T-helper 2 cell treated with Interferon-gamma antibody and Interleukin-4, amounts not matched to agents 100 ng/mL and 5 ng/mL, for 36 hours (primary cell): ENCODE measurements around the gene HAND1. TPM values are rescaled to one million over a fixed set of nuclear protein-coding genes. Genes with fewer than 3 reads are reported as not detected.

Experiments
- intact Hi-C: fragments of 100-400 bp; cut with micrococcal nuclease; formaldehyde crosslinking; loops from one replicate; pipeline ENCODE4 v1.15.1; 2023
- total RNA-seq: library from RNA; stranded (reverse); gene quantifications from 2 replicates; pipeline ENCODE4 v1.2.3, GENCODE V29; 2022

Gene HAND1
- total RNA-seq, 1 donor from 2014 or later, result not detected

GRCh38 chr5:154506049-154506715 is 28.2 kb upstream of the HAND1 start:
- intact Hi-C loops, result no loop called here

- intact Hi-C loops, result no loop called here
These were observed 27.5 kb upstream of the HAND1 start for GRCh38 chr5:154505567-154505966.

- intact Hi-C loops, result no loop called here
These were observed 25.6 kb upstream of the HAND1 start for GRCh38 chr5:154503698-154504039.

GRCh38 chr5:154502180-154502579 is 24.2 kb upstream of the HAND1 start:
- intact Hi-C loops, result no loop called here

GRCh38 chr5:154501566-154501965 is 23.5 kb upstream of the HAND1 start:
- intact Hi-C loops, result no loop called here

- intact Hi-C loops, result no loop called here
These were observed 21.0 kb upstream of the HAND1 start for GRCh38 chr5:154498994-154499393.

GRCh38 chr5:154498591-154498990 is 20.6 kb upstream of the HAND1 start:
- intact Hi-C loops, result no loop called here

- intact Hi-C loops, result no loop called here
These were observed 16.0 kb upstream of the HAND1 start for GRCh38 chr5:154494036-154494435.

- intact Hi-C loops, result no loop called here
These were observed 15.2 kb upstream of the HAND1 start for GRCh38 chr5:154493274-154493673.

- intact Hi-C loops, result no loop called here
These were observed 13.9 kb upstream of the HAND1 start for GRCh38 chr5:154491941-154492340.

- intact Hi-C loops, result loop anchor here (5.0 kb wide), 1 partner anchor 125 kb away; no protein-coding TSS in a partner anchor
These were observed 9.5 kb upstream of the HAND1 start for GRCh38 chr5:154487541-154487940.

GRCh38 chr5:154486427-154486866 is 8.4 kb upstream of the HAND1 start:
- intact Hi-C loops, result loop anchor here (5.0 kb wide), 1 partner anchor 126 kb away; no protein-coding TSS in a partner anchor

- intact Hi-C loops, result loop anchor here (2.0 to 5.0 kb wide), 2 partner anchors 15 to 126 kb away; no protein-coding TSS in a partner anchor
These were observed 7.9 kb upstream of the HAND1 start for GRCh38 chr5:154485850-154486426.

- intact Hi-C loops, result loop anchor here (2.0 to 5.0 kb wide), 2 partner anchors 14 to 127 kb away; no protein-coding TSS in a partner anchor
These were observed 7.1 kb upstream of the HAND1 start for GRCh38 chr5:154485096-154485491.

GRCh38 chr5:154484393-154485095 is 6.5 kb upstream of the HAND1 start:
- intact Hi-C loops, result loop anchor here (1.0 to 5.0 kb wide), 3 partner anchors 8 to 128 kb away; no protein-coding TSS in a partner anchor

GRCh38 chr5:154483654-154484392 is 5.8 kb upstream of the HAND1 start:
- intact Hi-C loops, result loop anchor here (1.0 to 2.0 kb wide), 2 partner anchors 8 to 13 kb away; no protein-coding TSS in a partner anchor

- intact Hi-C loops, result no loop called here
These were observed 4.8 kb upstream of the HAND1 start for GRCh38 chr5:154482528-154483449.

- intact Hi-C loops, result no loop called here
These were observed 3.8 kb upstream of the HAND1 start for GRCh38 chr5:154481584-154482381.

- intact Hi-C loops, result no loop called here
These were observed 2.8 kb upstream of the HAND1 start for GRCh38 chr5:154480847-154481246.
